Memory B cell (primary cell): Measurements from ENCODE around the gene FGD4.
"Not testable (repeated sequence)": the region's sequence is repeated elsewhere in the genome, so short reads cannot be mapped to it uniquely, and the experiment has no call there.

Experiments used
- ATAC-seq: fragments of 150-1000 bp; cut with Tn5 transposase; 2 replicates; pipeline ENCODE4 v1.10.0; 2021; ENCODE audit warnings: low read depth, mild to moderate bottlenecking, moderate library complexity
- DNase-seq, 2 donors: peaks; one replicate each; pipeline ENCODE4 v3.0.0; 2022; ENCODE audit warnings: low spot score in 2 of 2
- H3K27ac Mint-ChIP-seq: one replicate; pipeline ENCODE4 v1.8.0; 2022; ENCODE audit warnings: mild to moderate bottlenecking, moderate library complexity, mixed read lengths
- H3K27me3 Mint-ChIP-seq: one replicate; pipeline ENCODE4 v1.8.0; 2022; ENCODE audit warnings: mixed read lengths
- H3K36me3 Mint-ChIP-seq: one replicate; pipeline ENCODE4 v1.8.0; 2022; ENCODE audit warnings: mild to moderate bottlenecking, mixed read lengths
- H3K4me1 Mint-ChIP-seq: one replicate; pipeline ENCODE4 v1.8.0; 2022; ENCODE audit warnings: mixed read lengths
- H3K4me3 Mint-ChIP-seq: one replicate; pipeline ENCODE4 v1.8.0; 2022; ENCODE audit warnings: mild to moderate bottlenecking, moderate library complexity, mixed read lengths
- H3K9me3 Mint-ChIP-seq: one replicate; pipeline ENCODE4 v1.8.0; 2022; ENCODE audit warnings: mixed read lengths

The FGD4 gene

GRCh38 chr12:32542428-32543229, 143.3 kb downstream of the FGD4 start:
- peaks cover 2% of the 10 kb centered on the region for H3K4me1 Mint-ChIP-seq
- DNase-seq, result no peak
- ATAC-seq, result no peak

GRCh38 chr12:32544893-32545292, 145.5 kb downstream of the FGD4 start:
- DNase-seq (no peak), ATAC-seq (no peak)
- Mint-ChIP-seq H3K27me3 (no peaks in the 10 kb centered on the region), H3K27ac (no peak overlapping the region), H3K4me3 (no peak overlapping the region), H3K9me3 (no peaks in the 10 kb centered on the region), H3K36me3 (no peaks in the 10 kb centered on the region), H3K4me1 (peaks cover 5% of the 10 kb centered on the region)

More at GRCh38 chr12:32542428-32543229, 143.3 kb downstream of the FGD4 start:
- Mint-ChIP-seq H3K27me3 (peaks cover 2% of the 10 kb centered on the region), H3K27ac (no peak overlapping the region), H3K4me3 (no peak overlapping the region), H3K36me3 (no peaks in the 10 kb centered on the region), H3K9me3 (no peaks in the 10 kb centered on the region)

GRCh38 chr12:32545413-32545980, 146.1 kb downstream of the FGD4 start:
- Mint-ChIP-seq H3K27ac (no peak overlapping the region), H3K4me1 (peaks cover 6% of the 10 kb centered on the region), H3K9me3 (no peaks in the 10 kb centered on the region), H3K27me3 (no peaks in the 10 kb centered on the region), H3K4me3 (no peak overlapping the region), H3K36me3 (no peaks in the 10 kb centered on the region)
- ATAC-seq (no peak), DNase-seq (no peak)

GRCh38 chr12:32546272-32546671, 146.9 kb downstream of the FGD4 start:
- H3K9me3 Mint-ChIP-seq, result no peaks in the 10 kb centered on the region
- H3K4me3 Mint-ChIP-seq, result no peak overlapping the region
- no peaks in the 10 kb centered on the region for H3K36me3 Mint-ChIP-seq
- H3K27me3 Mint-ChIP-seq, result no peaks in the 10 kb centered on the region
- ATAC-seq, result no peak
- no peak for DNase-seq
- no peak overlapping the region for H3K27ac Mint-ChIP-seq
- peaks cover 6% of the 10 kb centered on the region for H3K4me1 Mint-ChIP-seq

GRCh38 chr12:32548691-32549281, 149.4 kb downstream of the FGD4 start:
- DNase-seq (no peak), ATAC-seq (no peak)
- no peaks in the 10 kb centered on the region for H3K36me3 Mint-ChIP-seq
- H3K27me3 Mint-ChIP-seq, result no peaks in the 10 kb centered on the region
- H3K9me3 Mint-ChIP-seq, result no peaks in the 10 kb centered on the region
- H3K4me3 Mint-ChIP-seq, result no peak overlapping the region
- H3K27ac Mint-ChIP-seq, result no peak overlapping the region
- peaks cover 6% of the 10 kb centered on the region for H3K4me1 Mint-ChIP-seq

- Mint-ChIP-seq H3K4me3 (no peak overlapping the region), H3K27me3 (no peaks in the 10 kb centered on the region), H3K27ac (peak overlapping the region; percentile 6), H3K36me3 (no peaks in the 10 kb centered on the region), H3K9me3 (no peaks in the 10 kb centered on the region), H3K4me1 (peaks cover 6% of the 10 kb centered on the region)
- no peak for DNase-seq
- no peak for ATAC-seq
These were observed 150.3 kb downstream of the FGD4 start for GRCh38 chr12:32549675-32550079.

GRCh38 chr12:32551058-32551457, 151.7 kb downstream of the FGD4 start:
- Mint-ChIP-seq H3K36me3 (peaks cover 2% of the 10 kb centered on the region), H3K4me3 (no peak overlapping the region), H3K4me1 (peaks cover 6% of the 10 kb centered on the region), H3K27me3 (no peaks in the 10 kb centered on the region), H3K9me3 (no peaks in the 10 kb centered on the region), H3K27ac (no peak overlapping the region)
- DNase-seq (no peak), ATAC-seq (no peak)

GRCh38 chr12:32558903-32559302, 159.5 kb downstream of the FGD4 start:
- DNase-seq (peak in 1 of 2 donors; percentile 4), ATAC-seq (peak; percentile 91)
- Mint-ChIP-seq H3K4me3 (no peak overlapping the region), H3K36me3 (peaks cover 2% of the 10 kb centered on the region), H3K27ac (peak overlapping the region; percentile 87), H3K27me3 (no peaks in the 10 kb centered on the region), H3K4me1 (peaks cover 9% of the 10 kb centered on the region), H3K9me3 (peaks cover 3% of the 10 kb centered on the region)

GRCh38 chr12:32559434-32559833, 160.1 kb downstream of the FGD4 start:
- peaks cover 3% of the 10 kb centered on the region for H3K9me3 Mint-ChIP-seq
- DNase-seq, result no peak

GRCh38 chr12:32560520-32560919, 161.2 kb downstream of the FGD4 start:
- Mint-ChIP-seq H3K4me1 (peaks cover 9% of the 10 kb centered on the region), H3K27me3 (no peaks in the 10 kb centered on the region), H3K4me3 (no peak overlapping the region), H3K36me3 (no peaks in the 10 kb centered on the region), H3K9me3 (peaks cover 3% of the 10 kb centered on the region), H3K27ac (no peak overlapping the region)
- DNase-seq (no peak), ATAC-seq (no peak)

More at GRCh38 chr12:32559434-32559833, 160.1 kb downstream of the FGD4 start:
- no peak overlapping the region for H3K4me3 Mint-ChIP-seq
- H3K36me3 Mint-ChIP-seq, result peaks cover 2% of the 10 kb centered on the region
- H3K27me3 Mint-ChIP-seq, result no peaks in the 10 kb centered on the region
- peak overlapping the region; percentile 87 for H3K27ac Mint-ChIP-seq
- peaks cover 9% of the 10 kb centered on the region for H3K4me1 Mint-ChIP-seq
- ATAC-seq, result no peak

- no peak for DNase-seq
- H3K36me3 Mint-ChIP-seq, result no peaks in the 10 kb centered on the region
- no peaks in the 10 kb centered on the region for H3K27me3 Mint-ChIP-seq
- peaks cover 9% of the 10 kb centered on the region for H3K4me1 Mint-ChIP-seq
- ATAC-seq, result no peak
- no peak overlapping the region for H3K4me3 Mint-ChIP-seq
- H3K9me3 Mint-ChIP-seq, result peaks cover 3% of the 10 kb centered on the region
- no peak overlapping the region for H3K27ac Mint-ChIP-seq
These were observed 162.6 kb downstream of the FGD4 start for GRCh38 chr12:32561931-32562341.

GRCh38 chr12:32562413-32562812, 163.1 kb downstream of the FGD4 start:
- not testable (repeated sequence) for H3K4me3 Mint-ChIP-seq, H3K27ac Mint-ChIP-seq, DNase-seq, H3K9me3 Mint-ChIP-seq, H3K27me3 Mint-ChIP-seq, H3K4me1 Mint-ChIP-seq, ATAC-seq, H3K36me3 Mint-ChIP-seq

GRCh38 chr12:32566663-32567295, 167.4 kb downstream of the FGD4 start:
- H3K4me3 Mint-ChIP-seq, result no peak overlapping the region
- H3K4me1 Mint-ChIP-seq, result no peaks in the 10 kb centered on the region
- no peaks in the 10 kb centered on the region for H3K9me3 Mint-ChIP-seq
- DNase-seq, result no peak
- H3K36me3 Mint-ChIP-seq, result no peaks in the 10 kb centered on the region
- H3K27ac Mint-ChIP-seq, result no peak overlapping the region
- ATAC-seq, result no peak
- H3K27me3 Mint-ChIP-seq, result no peaks in the 10 kb centered on the region

GRCh38 chr12:32567296-32567674, 167.9 kb downstream of the FGD4 start:
- no peak overlapping the region for H3K27ac Mint-ChIP-seq
- no peaks in the 10 kb centered on the region for H3K36me3 Mint-ChIP-seq
- H3K9me3 Mint-ChIP-seq, result no peaks in the 10 kb centered on the region
- no peak for ATAC-seq
- no peak for DNase-seq
- no peak overlapping the region for H3K4me3 Mint-ChIP-seq
- H3K4me1 Mint-ChIP-seq, result no peaks in the 10 kb centered on the region
- no peaks in the 10 kb centered on the region for H3K27me3 Mint-ChIP-seq
